Activated naive CD8-positive, alpha-beta T cell treated with anti-CD3 and anti-CD28 coated beads, Interleukin-2, amount 10 ng/mL, durations not matched to agents 7 days and 5 days (primary cell): ENCODE results near the gene AZU1. TPM values are rescaled to one million over a fixed set of nuclear protein-coding genes. Genes with fewer than 3 reads are reported as not detected.

Experiments used
- ATAC-seq: fragments of 150-1000 bp; cut with Tn5 transposase; one replicate; pipeline ENCODE4 v1.10.0; 2021; ENCODE audit warnings: low read depth, moderate library complexity
- POLR2A ChIA-PET: fragments of 350-600 bp; sonication (Branson Sonifier 250); formaldehyde crosslinking; loops from one replicate; lab custom pipeline; 2021; ENCODE audit warnings: antibody characterized with exemption; lab: Charles Lee
- DNase-seq: peaks from one replicate; pipeline ENCODE4 v3.0.0; 2021
- H3K27ac Mint-ChIP-seq: one replicate; pipeline ENCODE4 v1.8.0; 2022; ENCODE audit warnings: mild to moderate bottlenecking, mixed read lengths
- H3K27me3 Mint-ChIP-seq: one replicate; pipeline ENCODE4 v1.8.0; 2022; ENCODE audit warnings: mild to moderate bottlenecking, moderate library complexity, mixed read lengths
- H3K36me3 Mint-ChIP-seq: one replicate; pipeline ENCODE4 v1.8.0; 2021; ENCODE audit warnings: mild to moderate bottlenecking, mixed read lengths
- H3K4me1 Mint-ChIP-seq: one replicate; pipeline ENCODE4 v1.8.0; 2021; ENCODE audit warnings: mixed read lengths
- H3K4me3 Mint-ChIP-seq: one replicate; pipeline ENCODE4 v1.8.0; 2022; ENCODE audit warnings: mild to moderate bottlenecking, moderate library complexity, mixed read lengths
- H3K9me3 Mint-ChIP-seq: one replicate; pipeline ENCODE4 v1.8.0; 2021; ENCODE audit warnings: mixed read lengths
- total RNA-seq, 2 experiments: library from RNA; stranded (reverse); gene quantifications; one replicate each; pipeline ENCODE4 v1.2.3, GENCODE V29; 2021

The AZU1 gene
- total RNA-seq, 2 experiments from 2014 or later = 0.25 TPM; not detected in 1

DNA sequence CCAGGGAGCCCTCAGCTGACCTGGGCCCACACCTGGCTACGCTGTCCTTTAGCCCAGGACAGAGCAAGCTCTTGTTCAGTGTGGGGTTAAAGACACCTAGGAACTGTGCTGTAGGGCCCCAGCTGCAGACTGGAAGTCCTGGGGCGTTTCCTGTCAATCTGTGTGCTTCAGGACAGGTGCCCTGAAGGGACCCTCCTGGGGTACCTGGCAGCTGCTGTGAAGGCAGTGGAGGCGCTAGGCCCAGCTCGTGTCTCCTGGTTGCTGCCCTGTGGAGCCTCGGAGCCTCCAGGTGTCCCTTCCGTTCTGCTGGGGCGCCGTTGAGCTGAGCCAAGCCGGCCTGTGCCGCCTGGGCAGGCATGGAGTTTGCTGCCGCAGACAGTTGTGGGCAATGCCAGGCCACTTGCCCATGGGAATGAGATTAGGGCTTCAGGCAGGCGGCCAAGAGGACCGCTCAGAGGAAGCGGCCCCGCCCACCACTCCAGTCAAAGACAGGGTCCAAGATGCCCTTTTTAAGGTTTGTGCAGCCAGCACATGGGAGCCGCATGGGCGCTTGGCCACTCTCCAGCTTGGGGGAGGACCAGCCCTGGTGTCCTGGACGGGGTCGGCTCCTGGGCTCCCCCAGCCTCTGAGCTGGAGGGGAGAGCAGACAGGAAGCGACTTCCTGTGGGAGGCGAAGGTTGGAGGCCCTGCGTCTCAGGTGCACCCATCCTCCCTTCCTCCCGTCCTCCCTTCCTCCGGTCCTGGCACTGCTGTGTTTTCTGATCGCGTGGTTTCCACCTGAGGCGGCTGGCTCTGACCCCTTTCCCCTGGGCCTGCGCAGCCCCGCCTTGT is 26.4 kb upstream of the AZU1 start:
- peaks cover 27% of the 10 kb centered on the region for H3K4me1 Mint-ChIP-seq
- DNase-seq = peak; percentile 50

DNA sequence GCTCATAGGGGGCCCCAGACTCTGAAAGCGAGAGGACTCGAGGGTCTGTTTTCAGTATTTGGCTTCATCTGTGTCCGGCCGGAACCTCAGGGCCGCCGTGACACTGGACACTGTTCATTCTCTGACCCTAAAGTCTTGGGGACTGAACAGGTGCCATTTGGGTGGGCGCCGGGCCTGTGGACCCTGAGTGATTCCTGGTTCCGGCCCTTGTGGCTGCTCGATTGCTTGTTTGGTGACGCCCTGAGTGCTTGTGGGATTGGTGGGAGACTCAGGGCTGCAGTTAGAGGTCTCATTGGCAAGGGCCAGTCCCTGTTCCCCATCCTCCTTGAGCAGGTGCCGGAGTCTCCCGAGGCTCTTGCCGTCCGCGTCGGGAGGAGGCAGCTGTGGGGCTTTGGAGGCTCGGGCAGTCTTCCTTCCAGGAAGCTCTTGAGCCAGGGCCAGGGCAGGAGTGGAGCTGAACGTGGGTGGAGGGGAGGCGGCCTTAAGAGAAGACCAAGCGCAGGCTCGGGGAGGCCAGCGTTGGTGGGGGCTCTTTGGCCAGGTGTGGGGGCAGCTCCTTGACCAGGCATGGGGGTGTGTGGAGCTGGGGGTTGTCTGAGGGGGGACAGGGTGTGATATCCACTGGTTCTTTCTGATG is 25.7 kb upstream of the AZU1 start:
- H3K4me3 Mint-ChIP-seq = peak overlapping the region; percentile 71
- H3K9me3 Mint-ChIP-seq = no peaks in the 10 kb centered on the region
- DNase-seq = no peak
- H3K27ac Mint-ChIP-seq = peak overlapping the region; percentile 45
- H3K27me3 Mint-ChIP-seq = no peaks in the 10 kb centered on the region
- POLR2A ChIA-PET = interaction anchor here (1.0 to 1.1 kb wide), 2 partner anchors 12 to 199 kb away, joined by 3 read pairs; no protein-coding TSS in a partner anchor
- ATAC-seq = no peak
- H3K4me1 Mint-ChIP-seq = peaks cover 26% of the 10 kb centered on the region
- H3K36me3 Mint-ChIP-seq = peaks cover 26% of the 10 kb centered on the region

More for the DNA sequence above, 26.4 kb upstream of the AZU1 start:
- POLR2A ChIA-PET = interaction anchor here (1.0 to 1.3 kb wide), 3 partner anchors 12 to 200 kb away, joined by 3 read pairs; no protein-coding TSS in a partner anchor
- no peaks in the 10 kb centered on the region for H3K9me3 Mint-ChIP-seq
- H3K36me3 Mint-ChIP-seq = peaks cover 26% of the 10 kb centered on the region
- H3K4me3 Mint-ChIP-seq = peak overlapping the region; percentile 71
- H3K27me3 Mint-ChIP-seq = no peaks in the 10 kb centered on the region
- ATAC-seq = no peak
- peak overlapping the region; percentile 69 for H3K27ac Mint-ChIP-seq

GRCh38 chr19:802498-803098 is 25.0 kb upstream of the AZU1 start:
- POLR2A ChIA-PET = no interaction called here
- no peak overlapping the region for H3K27ac Mint-ChIP-seq
- no peaks in the 10 kb centered on the region for H3K9me3 Mint-ChIP-seq
- no peaks in the 10 kb centered on the region for H3K27me3 Mint-ChIP-seq
- DNase-seq = no peak
- peaks cover 33% of the 10 kb centered on the region for H3K36me3 Mint-ChIP-seq
- ATAC-seq = no peak
- peak overlapping the region; percentile 22 for H3K4me3 Mint-ChIP-seq
- peaks cover 28% of the 10 kb centered on the region for H3K4me1 Mint-ChIP-seq

DNA sequence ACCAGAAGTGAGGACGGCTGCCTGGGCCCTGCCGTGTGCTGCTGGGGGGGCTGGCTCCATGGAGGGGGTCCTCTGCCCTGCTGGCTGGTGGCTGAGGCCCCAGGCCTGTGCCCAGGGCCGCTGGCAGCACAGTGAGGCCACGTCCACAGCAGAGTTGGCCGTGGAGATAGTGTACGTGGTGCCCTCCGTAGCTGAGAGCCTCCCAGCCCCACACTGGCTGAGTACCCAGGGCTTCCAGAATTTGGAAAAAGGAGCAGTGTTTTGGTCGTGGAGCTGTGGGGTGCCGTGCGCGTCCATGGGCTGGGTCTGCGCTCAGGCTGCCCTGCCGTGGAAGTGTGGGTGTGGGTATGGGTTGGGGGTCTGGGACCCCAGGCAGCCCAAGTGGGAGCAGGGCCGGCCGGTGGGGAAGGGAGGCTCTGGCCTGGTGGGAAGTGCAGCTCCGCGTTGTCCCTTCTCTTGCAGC is 24.5 kb upstream of the AZU1 start:
- DNase-seq (no peak), ATAC-seq (no peak)
- H3K4me3 Mint-ChIP-seq = no peak overlapping the region
- peaks cover 31% of the 10 kb centered on the region for H3K4me1 Mint-ChIP-seq
- peaks cover 37% of the 10 kb centered on the region for H3K36me3 Mint-ChIP-seq
- H3K27ac Mint-ChIP-seq = no peak overlapping the region
- POLR2A ChIA-PET = no interaction called here
- H3K27me3 Mint-ChIP-seq = no peaks in the 10 kb centered on the region
- no peaks in the 10 kb centered on the region for H3K9me3 Mint-ChIP-seq

- Mint-ChIP-seq H3K4me1 (peaks cover 31% of the 10 kb centered on the region), H3K27ac (no peak overlapping the region), H3K4me3 (no peak overlapping the region), H3K27me3 (no peaks in the 10 kb centered on the region), H3K36me3 (peaks cover 33% of the 10 kb centered on the region), H3K9me3 (no peaks in the 10 kb centered on the region)
- ATAC-seq (no peak), DNase-seq (no peak)
- POLR2A ChIA-PET = no interaction called here
Measured at GRCh38 chr19:803686-804418, 23.8 kb upstream of the AZU1 start.

DNA sequence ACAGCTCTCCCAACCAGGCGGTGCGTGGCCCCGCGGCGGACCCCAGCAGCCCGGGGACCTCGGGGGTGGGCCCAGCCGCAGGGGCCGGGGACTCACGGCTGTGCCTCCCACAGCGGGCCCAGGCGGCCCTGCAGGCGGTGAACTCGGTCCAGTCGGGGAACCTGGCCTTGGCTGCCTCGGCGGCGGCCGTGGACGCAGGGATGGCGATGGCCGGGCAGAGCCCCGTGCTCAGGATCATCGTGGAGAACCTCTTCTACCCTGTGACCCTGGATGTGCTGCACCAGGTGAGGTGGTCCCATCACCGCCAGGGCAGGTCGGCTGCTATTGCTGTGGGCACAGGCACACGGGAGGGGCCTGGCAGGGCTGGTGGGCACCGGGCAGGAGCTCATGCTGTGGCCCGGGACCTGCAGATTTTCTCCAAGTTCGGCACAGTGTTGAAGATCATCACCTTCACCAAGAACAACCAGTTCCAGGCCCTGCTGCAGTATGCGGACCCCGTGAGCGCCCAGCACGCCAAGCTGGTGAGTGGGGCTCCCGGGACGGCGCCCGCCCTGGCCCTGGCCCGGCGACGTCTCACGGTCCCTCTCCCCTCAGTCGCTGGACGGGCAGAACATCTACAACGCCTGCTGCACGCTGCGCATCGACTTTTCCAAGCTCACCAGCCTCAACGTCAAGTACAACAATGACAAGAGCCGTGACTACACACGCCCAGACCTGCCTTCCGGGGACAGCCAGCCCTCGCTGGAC is 23.0 kb upstream of the AZU1 start:
- no peak overlapping the region for H3K4me3 Mint-ChIP-seq
- peaks cover 26% of the 10 kb centered on the region for H3K4me1 Mint-ChIP-seq
- H3K9me3 Mint-ChIP-seq = no peaks in the 10 kb centered on the region
- no peak for DNase-seq
- peaks cover 26% of the 10 kb centered on the region for H3K36me3 Mint-ChIP-seq
- POLR2A ChIA-PET = interaction anchor here (0.6 kb wide), 1 partner anchor 34 kb away, joined by 3 read pairs; no protein-coding TSS in a partner anchor
- no peak for ATAC-seq
- H3K27ac Mint-ChIP-seq = no peak overlapping the region
- no peaks in the 10 kb centered on the region for H3K27me3 Mint-ChIP-seq

- Mint-ChIP-seq H3K4me3 (no peak overlapping the region), H3K9me3 (no peaks in the 10 kb centered on the region), H3K27me3 (no peaks in the 10 kb centered on the region), H3K4me1 (peaks cover 21% of the 10 kb centered on the region), H3K36me3 (peaks cover 24% of the 10 kb centered on the region), H3K27ac (no peak overlapping the region)
- DNase-seq (peak; percentile 44), ATAC-seq (no peak)
- POLR2A ChIA-PET = interaction anchor here (0.6 kb wide), 1 partner anchor 34 kb away, joined by 3 read pairs; no protein-coding TSS in a partner anchor
Measured at GRCh38 chr19:805166-805551, 22.5 kb upstream of the AZU1 start.

GRCh38 chr19:805600-806550 is 21.8 kb upstream of the AZU1 start:
- Mint-ChIP-seq H3K4me3 (no peak overlapping the region), H3K9me3 (no peaks in the 10 kb centered on the region), H3K27ac (no peak overlapping the region), H3K27me3 (no peaks in the 10 kb centered on the region), H3K4me1 (peaks cover 15% of the 10 kb centered on the region), H3K36me3 (peaks cover 21% of the 10 kb centered on the region)
- POLR2A ChIA-PET = interaction anchor here (0.6 kb wide), 1 partner anchor 33 kb away, joined by 3 read pairs; no protein-coding TSS in a partner anchor
- no peak for ATAC-seq
- DNase-seq = no peak

DNA sequence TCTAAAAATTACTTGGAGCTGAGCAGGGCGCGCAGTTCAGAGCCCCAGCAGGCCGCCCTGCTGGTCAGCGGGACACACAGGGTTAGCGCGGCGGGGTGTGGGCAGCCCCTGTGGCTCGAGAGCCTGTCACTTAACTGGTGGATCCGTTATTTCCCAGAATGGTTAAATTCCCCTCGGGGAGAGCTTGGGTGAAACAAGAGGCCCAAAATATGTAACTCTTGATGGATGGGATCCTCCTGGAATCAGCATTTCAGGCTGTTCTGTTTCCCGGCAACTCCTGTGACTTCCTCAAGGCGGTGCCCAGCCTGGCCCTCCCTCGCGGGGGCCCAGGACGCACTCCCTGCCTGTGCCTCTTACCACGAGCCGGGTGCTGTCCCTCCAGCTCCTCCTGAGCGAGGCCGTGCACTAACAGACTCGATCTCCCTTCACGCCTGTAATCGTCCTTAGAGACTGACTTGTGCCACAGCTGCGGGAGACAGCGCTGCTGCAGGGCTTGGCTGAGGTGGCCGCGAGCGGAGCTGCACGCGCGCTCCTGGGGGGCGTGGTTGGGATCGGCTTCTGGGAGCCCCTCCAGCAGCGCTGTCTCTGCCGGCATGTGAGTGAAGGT is 20.7 kb upstream of the AZU1 start:
- Mint-ChIP-seq H3K27ac (no peak overlapping the region), H3K36me3 (peaks cover 21% of the 10 kb centered on the region), H3K4me1 (peaks cover 9% of the 10 kb centered on the region), H3K4me3 (no peak overlapping the region), H3K9me3 (no peaks in the 10 kb centered on the region), H3K27me3 (no peaks in the 10 kb centered on the region)
- ATAC-seq (no peak), DNase-seq (no peak)
- POLR2A ChIA-PET = no interaction called here

- H3K4me3 Mint-ChIP-seq = no peak overlapping the region
- peak overlapping the region; percentile 32 for H3K27ac Mint-ChIP-seq
- no peak for ATAC-seq
- peaks cover 6% of the 10 kb centered on the region for H3K4me1 Mint-ChIP-seq
- no peak for DNase-seq
- POLR2A ChIA-PET = no interaction called here
- H3K36me3 Mint-ChIP-seq = peaks cover 19% of the 10 kb centered on the region
- H3K27me3 Mint-ChIP-seq = no peaks in the 10 kb centered on the region
- no peaks in the 10 kb centered on the region for H3K9me3 Mint-ChIP-seq
Measured at GRCh38 chr19:807627-808422, 19.8 kb upstream of the AZU1 start.

- no peak for ATAC-seq
- Mint-ChIP-seq H3K4me1 (peaks cover 5% of the 10 kb centered on the region), H3K9me3 (no peaks in the 10 kb centered on the region), H3K27ac (no peak overlapping the region), H3K36me3 (peaks cover 19% of the 10 kb centered on the region), H3K27me3 (no peaks in the 10 kb centered on the region), H3K4me3 (no peak overlapping the region)
- POLR2A ChIA-PET = no interaction called here
- DNase-seq = no peak
Measured at GRCh38 chr19:808423-808775, 19.2 kb upstream of the AZU1 start.
